Measurements from ENCODE around the gene ORAI1.
A peak's percentile ranks its signal among the peaks of the same experiment; 100 is the strongest.
"Not testable (repeated sequence)": the region's sequence is repeated elsewhere in the genome, so short reads cannot be mapped to it uniquely, and the experiment has no call there.

Gene ORAI1

DNA sequence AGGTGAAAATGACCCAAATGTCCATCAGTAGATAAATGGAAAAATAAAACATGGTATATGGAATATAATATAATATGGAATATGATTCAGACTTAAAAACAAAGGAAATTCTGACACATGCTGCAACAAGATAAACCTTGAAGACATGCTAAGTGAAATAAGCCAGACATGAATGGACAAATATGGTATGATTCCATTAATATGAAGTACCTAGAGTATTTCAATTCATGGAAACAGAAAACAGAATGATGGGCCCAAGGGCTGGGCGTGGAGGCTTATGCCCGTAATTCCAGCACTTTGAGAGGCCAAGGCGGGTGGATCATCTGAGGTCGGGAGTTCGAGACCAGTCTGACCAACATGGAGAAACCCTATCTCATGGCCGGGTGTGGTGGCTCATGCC is 22.7 kb upstream of the ORAI1 start:
- DNase-seq (ENCODE audit: low spot score), result no peak

DNA sequence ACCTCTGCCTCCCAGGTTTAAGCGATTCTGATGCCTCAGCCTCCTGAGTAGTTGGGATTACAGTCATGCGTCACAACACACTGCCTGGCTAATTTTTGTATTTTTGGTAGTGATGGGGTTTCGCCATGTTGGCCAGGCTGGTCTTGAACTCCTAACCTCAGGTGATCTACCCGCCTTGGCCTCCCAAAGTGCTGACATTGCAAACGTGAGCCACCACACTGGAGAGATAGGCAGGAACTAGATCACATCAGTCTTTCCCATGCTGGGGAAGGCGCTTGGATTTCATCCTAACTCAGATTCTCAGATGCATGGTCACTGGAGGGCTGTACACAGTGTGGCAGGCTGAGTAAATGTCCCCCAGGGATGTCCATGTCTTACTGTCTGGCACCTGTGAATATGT is 18.0 kb upstream of the ORAI1 start:
- no peak for DNase-seq (ENCODE audit: low spot score)

DNA sequence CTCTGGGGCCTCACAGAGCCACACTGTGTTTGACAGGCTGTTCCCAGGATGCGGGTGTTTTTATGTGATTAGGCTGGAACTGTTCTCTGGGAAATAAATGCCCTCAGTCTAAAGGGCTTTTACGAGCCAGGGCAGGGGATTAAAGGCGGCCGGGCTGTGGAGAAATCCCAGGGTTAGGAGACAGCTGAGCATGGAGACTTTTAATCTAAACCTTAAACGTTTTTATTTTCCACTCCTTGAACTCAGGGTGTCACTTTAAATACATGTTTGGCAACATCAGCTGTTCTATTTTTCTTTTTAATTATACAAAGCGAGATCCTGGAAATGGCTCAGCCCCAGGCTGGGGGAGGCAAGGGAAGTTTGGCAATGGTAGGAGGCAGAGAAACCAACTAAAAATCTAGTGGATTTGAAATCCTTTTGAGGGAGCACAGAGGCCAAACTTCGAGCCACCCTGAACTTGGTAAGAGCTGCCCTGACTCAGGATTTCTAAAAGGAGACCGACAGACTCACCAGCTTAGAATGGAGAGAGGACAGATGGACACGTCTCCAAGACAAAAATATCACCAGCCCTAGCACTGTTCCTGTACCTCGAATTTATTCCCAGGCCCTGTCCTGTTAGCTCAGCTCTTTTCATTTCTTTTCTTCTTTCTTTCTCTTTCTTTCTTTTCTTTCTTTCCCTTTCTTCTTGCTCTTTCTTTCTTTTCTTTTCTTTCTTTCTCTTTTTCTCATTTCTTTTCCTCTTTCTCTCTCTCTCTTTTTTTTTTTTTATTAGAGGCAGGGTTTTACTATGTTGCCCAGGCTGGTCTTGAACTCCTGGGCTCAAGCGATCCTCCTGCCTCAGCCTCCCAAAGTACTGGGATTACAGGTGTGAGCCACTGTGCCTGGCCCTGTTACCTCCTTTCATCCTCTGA is 15.8 kb upstream of the ORAI1 start:
- DNase-seq (ENCODE audit: low spot score), result no peak

DNA sequence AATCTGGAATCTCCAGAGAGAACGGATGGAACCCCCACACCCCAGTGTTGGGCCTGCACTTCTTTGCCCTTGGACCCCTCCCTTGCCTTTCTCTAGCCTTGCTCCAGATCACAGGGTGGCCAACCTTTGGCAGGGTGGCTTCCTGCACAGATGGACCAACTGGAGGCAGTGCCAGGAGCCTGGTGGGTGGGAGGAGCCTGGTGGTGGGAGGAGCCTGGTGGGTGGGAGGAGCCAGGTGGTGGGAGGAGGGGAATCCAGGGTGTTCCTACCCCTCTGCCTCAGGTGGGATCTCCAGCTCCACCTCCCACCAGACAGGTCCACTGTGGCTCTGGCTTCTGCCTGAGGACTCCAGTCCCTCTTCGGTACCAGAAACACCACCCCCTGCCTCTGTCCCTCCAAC is 15.0 kb upstream of the ORAI1 start:
- DNase-seq (ENCODE audit: low spot score), result no peak

DNA sequence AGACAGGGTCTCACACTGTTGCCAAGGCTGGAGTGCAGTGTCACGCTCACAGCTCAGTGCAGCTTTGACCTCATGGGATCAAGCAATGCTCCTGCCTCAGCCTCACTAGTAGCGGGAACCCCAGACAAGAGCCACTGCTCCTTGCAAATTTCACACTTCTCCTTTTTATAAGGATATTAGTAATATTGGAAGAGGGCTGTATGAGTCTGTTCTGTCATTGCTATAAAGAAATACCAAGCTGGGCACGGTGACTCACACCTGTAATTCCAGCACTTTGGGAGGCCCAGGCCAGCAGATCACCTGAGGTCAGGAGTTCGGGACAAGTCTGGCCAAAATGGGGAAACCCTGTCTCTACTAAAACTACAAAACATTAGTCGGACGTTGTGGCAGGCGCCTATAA is 12.9 kb upstream of the ORAI1 start:
- no peak for DNase-seq (ENCODE audit: low spot score)

DNA sequence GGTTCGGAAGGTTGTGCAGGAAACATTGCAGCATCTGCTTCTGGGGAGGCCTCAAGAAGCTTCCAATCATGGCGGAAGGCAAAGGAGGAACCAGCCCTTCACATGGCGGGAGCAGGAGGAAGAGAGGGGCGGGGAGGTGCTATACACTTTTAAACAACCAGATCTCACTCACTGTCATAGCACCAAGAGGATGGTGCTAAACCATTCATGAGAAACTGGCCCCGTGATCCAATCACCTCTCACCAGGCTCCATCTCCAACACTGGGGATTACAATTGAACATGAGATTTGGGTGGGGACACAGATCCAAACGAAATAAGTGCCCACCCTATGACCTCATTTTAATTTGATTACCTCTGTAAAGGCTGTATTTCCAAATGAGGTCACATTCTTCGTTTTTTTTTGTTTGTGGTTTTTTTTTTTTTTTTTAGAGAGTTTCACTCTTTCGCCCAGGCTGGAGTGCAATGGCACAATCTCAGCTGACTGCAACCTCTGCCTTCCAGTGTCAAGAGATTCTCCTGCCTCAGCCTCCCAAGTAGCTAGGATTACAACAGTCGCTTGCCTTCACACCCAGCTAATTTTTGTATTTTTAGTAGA is 11.4 kb upstream of the ORAI1 start:
- no peak for DNase-seq (ENCODE audit: low spot score)

DNA sequence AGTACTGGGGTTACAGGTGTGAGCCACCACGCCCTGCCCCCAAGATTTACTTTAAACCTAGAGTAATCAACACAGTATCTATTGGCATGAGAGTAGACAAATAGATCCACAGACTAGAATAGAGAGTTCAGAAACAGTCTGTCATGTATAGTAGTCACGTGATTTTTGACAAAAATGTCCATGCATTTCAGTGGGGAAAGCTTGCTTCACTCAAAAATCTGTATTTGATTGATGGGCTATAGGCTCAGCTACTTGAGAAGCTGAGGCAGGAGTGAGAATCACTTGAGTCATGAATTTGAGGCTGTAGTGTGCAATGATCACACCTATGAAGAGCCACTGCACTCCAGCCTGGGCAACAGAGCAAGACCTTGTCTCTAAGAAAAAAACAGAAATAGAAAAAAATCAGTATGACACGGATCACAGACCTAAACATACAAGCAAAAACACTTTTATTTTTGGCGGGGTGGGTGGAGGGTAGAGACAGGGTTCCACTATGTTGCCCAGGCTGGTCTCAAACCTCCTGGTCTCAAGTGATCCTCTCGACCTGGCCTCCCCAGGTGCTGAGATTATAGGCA is 7.6 kb upstream of the ORAI1 start:
- DNase-seq (ENCODE audit: low spot score), result no peak

DNA sequence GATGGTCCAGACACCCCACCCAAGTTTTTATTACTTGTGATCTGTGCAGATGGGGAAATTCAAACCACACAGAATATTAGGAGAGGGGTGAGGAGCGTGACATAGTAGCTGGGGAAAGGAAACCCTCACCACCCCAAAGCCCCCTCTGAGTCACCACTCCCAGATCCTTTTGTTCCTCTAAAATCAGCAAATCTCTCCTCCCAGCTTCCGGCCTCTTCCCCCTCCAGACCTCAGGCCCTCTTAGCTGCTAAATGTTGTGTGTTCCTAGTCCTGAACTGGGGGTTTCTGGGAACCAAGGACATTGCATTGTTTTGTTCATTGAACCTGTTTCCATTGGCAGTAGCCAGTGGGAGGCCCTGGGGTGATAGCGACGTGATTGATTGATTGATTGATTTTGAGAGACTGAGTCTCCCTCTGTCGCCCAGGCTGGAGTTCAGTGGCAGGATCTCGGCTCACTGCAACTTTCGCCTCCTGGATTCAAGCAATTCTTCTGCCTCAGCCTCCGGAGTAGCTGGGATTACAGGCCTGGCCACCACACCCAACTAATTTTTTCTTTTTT is 5.9 kb upstream of the ORAI1 start:
- DNase-seq (ENCODE audit: low spot score), result no peak

DNA sequence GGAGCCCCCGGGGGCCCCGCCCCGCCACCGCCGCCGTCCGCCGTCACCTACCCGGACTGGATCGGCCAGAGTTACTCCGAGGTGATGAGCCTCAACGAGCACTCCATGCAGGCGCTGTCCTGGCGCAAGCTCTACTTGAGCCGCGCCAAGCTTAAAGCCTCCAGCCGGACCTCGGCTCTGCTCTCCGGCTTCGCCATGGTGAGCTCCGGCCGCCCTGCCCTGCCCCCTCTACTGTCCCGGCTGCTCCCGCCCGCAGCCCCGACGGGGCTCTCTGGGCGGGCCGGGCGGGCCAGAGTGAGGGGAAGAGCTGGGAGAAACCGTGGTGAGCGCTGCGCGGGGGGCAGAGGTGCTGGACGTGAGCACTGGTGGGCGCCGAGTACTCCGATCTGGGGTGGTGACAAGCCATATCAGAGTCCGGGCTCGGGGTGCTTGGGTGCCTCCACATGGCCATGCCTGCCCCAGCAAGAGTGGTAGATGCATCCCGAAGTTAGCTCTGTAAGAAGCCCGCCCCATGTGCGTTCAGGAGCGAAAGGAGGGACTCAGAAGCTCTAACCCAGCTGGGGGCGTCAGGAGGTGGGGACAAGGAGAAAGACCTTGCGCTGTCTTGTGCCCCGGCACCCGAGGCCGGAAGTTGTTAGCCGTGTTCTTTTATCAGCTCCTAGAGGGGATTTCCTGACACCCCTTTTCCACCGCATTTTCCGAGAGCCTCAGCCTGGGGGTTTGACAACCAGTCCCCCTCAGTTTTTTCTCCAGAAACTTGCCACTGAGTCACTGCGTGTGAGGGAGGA is 717 bp downstream of the ORAI1 start:
- DNase-seq (ENCODE audit: low spot score), result peak; percentile 78

DNA sequence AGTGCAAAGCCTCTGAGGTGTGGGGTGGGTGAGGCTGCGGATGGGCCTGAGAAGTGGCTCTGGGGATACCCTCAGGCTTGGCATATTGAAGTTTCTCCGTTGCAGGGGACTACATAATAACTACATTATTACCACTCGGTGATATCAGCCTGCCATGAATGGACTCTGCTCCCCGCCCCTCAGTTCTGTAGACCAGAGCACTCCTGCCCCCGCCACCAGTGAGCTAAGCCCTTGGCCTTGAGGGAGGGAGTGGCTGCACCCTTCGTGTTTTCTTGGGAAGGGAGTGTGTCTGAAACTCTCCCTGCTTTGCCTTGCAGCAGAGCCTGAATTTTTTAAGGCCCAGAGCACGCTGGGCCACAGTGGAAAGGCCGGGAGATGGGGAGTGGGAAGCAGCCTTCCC is 1.7 kb downstream of the ORAI1 start:
- DNase-seq (ENCODE audit: low spot score), result no peak

DNA sequence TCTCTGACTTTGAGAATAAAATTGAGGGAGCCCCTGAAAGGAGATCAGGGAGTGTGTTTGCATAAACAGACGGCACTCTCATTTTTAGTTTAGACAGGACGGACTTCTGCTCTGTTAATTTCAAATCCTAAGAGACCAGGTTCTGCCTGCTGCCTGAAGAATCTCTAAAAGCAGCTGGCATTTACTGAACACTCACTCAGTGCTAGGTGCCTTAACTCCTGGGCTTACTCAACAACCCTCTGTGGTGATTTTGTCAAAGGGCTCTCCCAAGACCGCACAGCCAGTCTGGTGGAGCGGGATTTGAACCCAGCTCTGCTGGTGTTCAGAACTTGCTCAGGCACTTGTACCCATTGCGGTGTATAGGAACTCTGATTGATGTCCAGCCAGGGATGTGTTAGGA is 2.2 kb downstream of the ORAI1 start:
- DNase-seq (ENCODE audit: low spot score), result no peak

DNA sequence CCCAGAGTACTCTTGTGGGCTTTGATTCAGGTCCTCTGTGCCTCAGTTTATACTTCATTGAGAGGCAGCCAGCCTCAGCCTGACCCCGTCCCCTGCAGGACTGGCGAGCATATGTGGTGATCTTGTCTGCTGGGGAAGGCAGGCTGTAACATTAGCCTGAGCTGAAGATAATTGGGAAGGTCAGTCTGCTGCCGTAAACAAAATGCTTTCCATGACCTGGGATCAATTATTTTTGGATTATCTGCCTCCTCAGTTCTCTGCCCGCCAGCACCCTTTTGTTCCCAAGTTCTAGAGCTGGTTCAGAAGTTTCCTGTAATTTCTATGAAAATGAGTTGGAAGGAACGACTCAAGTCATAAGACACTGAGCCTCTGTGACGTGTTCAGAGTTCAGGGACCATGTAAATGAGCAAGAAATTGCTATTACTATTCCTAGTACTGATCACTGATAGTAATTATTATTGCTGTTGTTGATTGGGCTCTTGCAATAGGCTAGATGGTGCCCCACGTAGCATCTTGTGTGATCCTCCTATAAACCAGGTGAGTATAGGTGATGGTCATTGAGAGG is 4.5 kb downstream of the ORAI1 start:
- no peak for DNase-seq (ENCODE audit: low spot score)

DNA sequence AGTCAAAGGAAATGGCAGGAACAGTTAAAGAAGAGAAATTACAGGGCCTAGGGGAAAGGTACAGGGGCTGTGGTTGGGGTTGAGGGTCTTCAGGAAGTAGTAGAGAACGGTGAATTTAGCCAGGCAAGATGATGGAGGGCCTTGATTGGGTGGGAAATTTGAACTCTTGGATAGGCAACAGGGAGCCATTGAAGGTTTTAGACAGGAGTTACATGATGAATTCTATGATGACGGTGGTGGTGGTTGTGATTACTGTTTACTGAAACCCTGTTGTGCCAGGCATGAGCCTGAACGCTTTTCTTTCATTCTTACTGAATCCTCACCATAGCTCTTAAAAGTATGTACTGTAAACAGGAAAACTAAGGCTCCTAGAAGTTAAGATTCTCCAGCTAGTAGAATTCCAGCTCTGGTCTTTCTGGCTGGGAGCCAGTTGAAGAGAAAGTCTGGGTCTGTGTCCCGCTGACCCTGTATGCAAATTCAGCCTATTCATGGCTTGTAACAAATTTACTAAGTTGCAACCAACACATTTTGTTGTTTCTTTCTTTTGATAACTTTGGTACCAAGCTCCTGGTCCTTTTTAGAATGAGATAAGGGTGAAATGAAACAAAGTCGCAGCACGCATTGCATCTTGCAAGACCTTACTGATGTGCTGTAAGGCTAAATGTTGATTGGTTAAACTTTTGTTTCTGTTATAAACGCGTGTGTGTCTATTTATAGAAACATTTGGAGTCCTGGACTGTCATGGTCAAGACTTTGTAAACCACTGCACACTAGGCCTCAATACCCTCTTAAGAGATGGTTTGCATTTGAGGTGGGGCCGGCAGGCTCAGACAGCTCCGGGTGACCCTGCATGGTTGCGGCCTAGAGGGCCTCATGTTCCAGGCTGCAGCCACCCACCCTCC is 6.0 kb downstream of the ORAI1 start:
- no peak for DNase-seq (ENCODE audit: low spot score)

DNA sequence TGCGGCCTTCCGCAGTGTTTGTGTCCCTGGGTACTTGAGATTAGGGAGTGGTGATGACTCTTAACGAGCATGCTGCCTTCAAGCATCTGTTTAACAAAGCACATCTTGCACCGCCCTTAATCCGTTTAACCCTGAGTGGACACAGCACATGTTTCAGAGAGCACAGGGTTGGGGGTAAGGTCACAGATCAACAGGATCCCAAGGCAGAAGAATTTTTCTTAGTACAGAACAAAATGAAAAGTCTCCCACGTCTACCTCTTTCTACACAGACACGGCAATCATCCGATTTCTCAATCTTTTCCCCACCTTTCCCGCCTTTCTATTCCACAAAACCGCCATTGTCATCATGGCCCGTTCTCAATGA is 7.5 kb downstream of the ORAI1 start:
- DNase-seq (ENCODE audit: low spot score), result not testable (repeated sequence)

DNA sequence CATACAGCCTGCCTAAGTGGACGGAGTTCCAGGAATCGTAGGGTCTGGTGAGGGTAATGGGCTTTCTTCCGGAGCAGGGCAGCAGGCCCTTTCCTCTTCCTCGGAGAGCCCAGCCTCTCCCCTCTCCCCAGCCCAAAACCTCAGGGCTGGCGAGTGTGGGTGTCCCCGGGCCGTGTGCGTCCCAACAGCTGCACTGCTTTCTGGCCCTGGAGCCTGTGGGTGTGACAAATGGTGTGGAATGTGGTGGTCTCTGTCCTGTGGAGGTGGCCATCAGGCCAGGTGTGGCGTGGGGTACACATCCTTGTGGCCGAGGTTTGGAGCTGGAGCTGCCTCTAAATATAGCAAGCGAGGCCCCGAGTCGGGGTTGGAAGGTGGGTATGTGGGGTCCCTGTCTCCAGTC is 8.5 kb downstream of the ORAI1 start:
- DNase-seq (ENCODE audit: low spot score), result no peak

DNA sequence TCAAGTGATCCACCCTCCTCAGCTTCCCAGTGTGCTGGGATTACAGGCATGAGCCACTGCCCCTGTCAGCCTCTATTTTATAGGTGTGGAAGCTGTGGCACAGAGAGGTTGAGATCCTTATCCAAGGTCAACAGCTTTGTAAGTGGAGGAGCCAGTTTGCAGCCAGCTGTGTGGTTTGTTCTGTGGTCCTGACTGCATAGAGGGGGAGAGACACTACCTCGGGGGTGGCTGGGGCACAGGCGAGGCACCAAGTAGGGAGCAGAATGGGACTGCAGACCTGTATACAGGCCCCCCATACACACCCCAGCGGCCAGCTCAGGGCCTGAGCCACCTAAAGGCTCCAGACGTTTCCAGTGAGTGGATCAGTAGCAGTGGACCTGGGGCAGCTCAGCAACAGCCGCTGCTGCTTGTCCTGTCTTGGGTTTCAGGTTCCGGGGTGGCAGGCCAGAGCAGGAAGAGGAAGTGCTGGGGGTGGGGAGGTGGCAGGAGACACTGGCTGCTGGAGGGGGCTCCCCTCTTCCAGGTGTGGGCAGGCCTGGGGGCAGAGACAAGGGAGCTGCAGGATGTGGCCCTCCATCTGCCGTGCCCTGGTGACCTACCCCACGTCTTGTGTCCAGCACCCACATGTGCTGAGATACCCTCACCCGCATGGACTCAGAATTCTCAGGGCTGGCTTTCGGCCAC is 11.0 kb downstream of the ORAI1 start:
- DNase-seq (ENCODE audit: low spot score), result no peak

DNA sequence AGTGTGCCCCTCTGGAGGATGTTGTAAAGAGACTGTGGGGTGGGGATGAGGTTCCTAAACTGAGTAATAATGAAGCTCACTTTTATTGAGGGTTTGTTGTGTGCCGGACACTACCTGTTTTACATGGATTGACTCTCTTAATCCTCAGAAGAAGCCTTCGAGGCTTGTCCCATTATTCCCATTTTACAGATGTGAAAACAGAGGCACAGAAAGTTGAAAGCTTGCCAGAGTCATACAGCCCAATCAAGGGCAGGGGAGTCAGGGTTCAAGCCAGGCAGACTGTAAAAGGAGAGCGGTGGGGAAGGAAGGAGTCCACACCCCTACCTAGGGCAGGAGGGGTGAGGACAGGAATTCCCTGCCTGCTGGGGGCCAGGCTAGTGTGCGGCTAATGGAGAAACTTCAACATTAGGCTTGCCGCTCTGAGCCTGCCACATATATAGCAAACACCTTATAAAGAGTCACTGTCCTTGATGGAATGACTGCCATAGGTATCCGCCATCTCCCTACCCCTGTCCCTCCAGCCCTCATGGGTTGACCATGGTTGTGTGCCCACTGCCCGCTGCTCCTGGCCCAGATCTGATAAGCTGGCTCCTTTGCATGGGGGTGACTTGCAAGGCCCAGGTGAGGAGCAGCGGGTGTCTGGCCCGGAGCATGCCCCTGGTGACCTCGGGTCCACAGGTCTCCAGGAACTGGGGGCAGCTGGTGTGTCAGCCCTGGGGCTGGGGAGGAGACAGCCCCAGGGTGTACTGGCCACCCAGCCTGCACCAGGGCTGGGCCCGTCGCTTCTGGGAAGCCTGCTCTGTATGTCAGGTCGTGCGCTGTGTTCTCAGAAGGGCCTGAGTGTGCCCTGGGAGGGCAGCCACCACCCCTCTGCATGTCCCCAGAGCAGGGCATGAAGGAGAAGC is 12.2 kb downstream of the ORAI1 start:
- DNase-seq (ENCODE audit: low spot score), result no peak

DNA sequence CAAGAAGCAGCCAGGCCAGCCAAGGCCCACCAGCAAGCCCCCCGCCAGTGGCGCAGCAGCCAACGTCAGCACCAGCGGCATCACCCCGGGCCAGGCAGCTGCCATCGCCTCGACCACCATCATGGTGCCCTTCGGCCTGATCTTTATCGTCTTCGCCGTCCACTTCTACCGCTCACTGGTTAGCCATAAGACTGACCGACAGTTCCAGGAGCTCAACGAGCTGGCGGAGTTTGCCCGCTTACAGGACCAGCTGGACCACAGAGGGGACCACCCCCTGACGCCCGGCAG is 15.0 kb downstream of the ORAI1 start:
- DNase-seq (ENCODE audit: low spot score), result no peak

DNA sequence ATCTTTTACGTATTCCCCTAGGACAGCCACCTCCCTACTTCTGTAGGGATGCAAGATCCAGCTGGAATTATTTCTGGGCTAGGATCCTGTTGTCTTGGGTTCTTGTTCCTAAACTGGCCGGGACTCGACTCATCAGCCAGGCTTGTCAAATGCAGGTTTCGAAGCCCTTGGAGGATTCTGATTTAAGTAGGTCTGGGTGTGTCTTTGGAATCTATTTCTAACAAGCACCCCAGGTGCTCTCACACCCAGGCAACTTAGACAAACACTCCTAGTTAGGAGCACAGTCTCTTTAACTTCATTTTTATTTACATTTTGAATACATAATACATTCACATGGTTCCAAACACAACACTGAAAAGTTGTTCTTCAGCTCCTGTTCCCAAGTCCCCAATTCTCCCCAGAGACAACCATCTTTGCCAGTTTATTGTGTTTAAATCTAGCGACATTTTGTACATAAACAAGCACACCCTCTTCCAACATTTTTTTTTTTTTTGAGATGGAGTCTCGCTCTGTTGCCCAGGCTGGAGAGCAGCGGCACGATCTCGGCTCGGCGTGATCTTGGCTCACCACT is 22.2 kb downstream of the ORAI1 start:
- DNase-seq (ENCODE audit: low spot score), result no peak
